Endothelial cell of umbilical vein (primary cell): ENCODE measurements around the gene SPSB3. TPM values are rescaled to one million over a fixed set of nuclear protein-coding genes. Genes with fewer than 3 reads are reported as not detected.

Experiments
- BruUV-seq: library from RNA; stranded (reverse); fragments of 400-500 nt; replicated peaks from 2 replicates; lab custom pipeline; 2021; lab: Mats Ljungman, UMichigan
- CTCF ChIA-PET: fragments of 300-600, 350-600 bp; sonication (Branson Sonifier 250); formaldehyde crosslinking; loops from one replicate; lab custom pipeline; 2021; ENCODE audit warnings: antibody characterized with exemption, inconsistent platforms; lab: Charles Lee
- POLR2A ChIA-PET: fragments of 300-600, 350-600 bp; sonication (Branson Sonifier 250); formaldehyde crosslinking; loops from one replicate; lab custom pipeline; 2021; ENCODE audit warnings: antibody characterized with exemption, inconsistent platforms; lab: Charles Lee
- DNase-seq: peaks from one replicate; pipeline ENCODE4 v3.0.0-alpha.2; 2011; ENCODE audit warnings: low read depth, low spot score
- FAIRE-seq: peaks from 2 replicates; lab custom pipeline; 2011; peaks lifted over from hg19 to GRCh38; lab: Jason Lieb, UNC
- H2AFZ ChIP-seq: 2 replicates; pipeline ENCODE4 v1.6.0; 2012; ENCODE audit warnings: low read depth, low read length, control low read depth, inconsistent platforms
- H3K27ac ChIP-seq: 2 replicates; pipeline ENCODE4 v1.5.1; 2011; ENCODE audit warnings: low read depth, mild to moderate bottlenecking, control low read depth, low read length, moderate library complexity; ENCODE audit not compliant: insufficient read depth
- H3K27me3 ChIP-seq, 2 experiments: 2 replicates each; pipeline versions ENCODE4 v1.6.0 to v1.6.1; 2011; ENCODE audit warnings: low read length in 2 of 2, mixed read lengths in 1 of 2; ENCODE audit not compliant: control insufficient read depth in 2 of 2, insufficient read depth in 2 of 2
- H3K36me3 ChIP-seq, 2 experiments: 2 replicates in 1 of 2; 3 replicates in 1 of 2; pipeline ENCODE4 v1.5.1; 2011; ENCODE audit warnings: low read length in 2 of 2, mild to moderate bottlenecking in 1 of 2, moderate library complexity in 1 of 2; ENCODE audit not compliant: control insufficient read depth in 2 of 2, insufficient read depth in 2 of 2; ENCODE audit errors: extremely low read depth in 1 of 2
- H3K4me1 ChIP-seq: 3 replicates; pipeline ENCODE4 v1.5.1; 2011; ENCODE audit warnings: mild to moderate bottlenecking, low read length; ENCODE audit not compliant: control insufficient read depth, insufficient read depth; ENCODE audit errors: extremely low read depth
- H3K4me2 ChIP-seq: 2 replicates; pipeline ENCODE4 v1.6.1; 2011; ENCODE audit warnings: low read length, control low read depth, mixed read lengths; ENCODE audit not compliant: insufficient read depth
- H3K4me3 ChIP-seq, 3 experiments: fragments of 200-600 bp in 1 of 3; sonication (generic), shearing (Covaris generic) in 1 of 3; replicated peaks in 1 of 3; 2 replicates each; pipeline ENCODE4 v1.5.1; 2011 to 2016; ENCODE audit warnings: control low read depth in 3 of 3, low read length in 3 of 3, mild to moderate bottlenecking in 2 of 3, inconsistent platforms in 1 of 3, low read depth in 1 of 3, moderate library complexity in 1 of 3; ENCODE audit not compliant: insufficient read depth in 1 of 3
- H3K79me2 ChIP-seq: 2 replicates; pipeline ENCODE4 v1.6.0; 2012; ENCODE audit warnings: low read length, inconsistent platforms; ENCODE audit not compliant: control insufficient read depth, insufficient read depth
- H3K9ac ChIP-seq: replicated peaks from 2 replicates; pipeline ENCODE3; 2011; ENCODE audit warnings: low read length, control low read depth; ENCODE audit not compliant: insufficient read depth; ENCODE audit errors: extremely low read depth
- H3K9me1 ChIP-seq: replicated peaks from 3 replicates; pipeline ENCODE4 v1.6.0; 2011; ENCODE audit warnings: mild to moderate bottlenecking, low read length; ENCODE audit not compliant: control insufficient read depth, insufficient read depth; ENCODE audit errors: extremely low read depth
- H3K9me3 ChIP-seq: replicated peaks from 2 replicates; pipeline ENCODE4 v1.5.1; 2012; ENCODE audit warnings: low read length, inconsistent platforms; ENCODE audit not compliant: control insufficient read depth, insufficient read depth
- H4K20me1 ChIP-seq: replicated peaks from 2 replicates; pipeline ENCODE3; 2011; ENCODE audit warnings: mild to moderate bottlenecking, low read length; ENCODE audit not compliant: control insufficient read depth, insufficient read depth; ENCODE audit errors: extremely low read depth
- CTCF ChIP-seq, 2 donors: IDR thresholded peaks; 1 replicate in 1 of 2; 2 replicates in 1 of 2; pipeline ENCODE4 v1.5.1; 2011; ENCODE audit warnings: low read length in 2 of 2, mild to moderate bottlenecking in 2 of 2, moderate library complexity in 2 of 2, control low read depth in 1 of 2, inconsistent platforms in 1 of 2, low read depth in 1 of 2; ENCODE audit not compliant: insufficient read depth in 1 of 2; ENCODE audit errors: extremely low read depth in 1 of 2
- EZH2 ChIP-seq: IDR thresholded peaks from 2 replicates; pipeline ENCODE4 v1.6.1; 2012; ENCODE audit warnings: borderline replicate concordance, low read depth, mild to moderate bottlenecking, moderate library complexity, low read length, inconsistent platforms; ENCODE audit not compliant: severe bottlenecking
- FOS ChIP-seq: IDR thresholded peaks from 2 replicates; pipeline ENCODE4 v1.6.1; 2011; ENCODE audit warnings: mild to moderate bottlenecking, low read length, moderate library complexity, borderline replicate concordance; ENCODE audit not compliant: insufficient read depth
- GATA2 ChIP-seq: IDR thresholded peaks from 2 replicates; pipeline ENCODE4 v1.7.0; 2011; ENCODE audit warnings: low read depth, mild to moderate bottlenecking, moderate library complexity, mixed read lengths, low read length; ENCODE audit not compliant: insufficient read length, insufficient read depth
- JUN ChIP-seq: IDR thresholded peaks from 2 replicates; pipeline ENCODE4 v1.6.1; 2011; ENCODE audit warnings: borderline replicate concordance, low read depth; ENCODE audit not compliant: insufficient read length, insufficient read depth
- MAX ChIP-seq: IDR thresholded peaks from 2 replicates; pipeline ENCODE4 v1.6.1; 2011; ENCODE audit not compliant: insufficient read depth, insufficient read length
- MYC ChIP-seq: IDR thresholded peaks from one replicate; pipeline ENCODE4 v1.6.1; 2011; ENCODE audit warnings: mild to moderate bottlenecking, low read depth, low read length
- POLR2A ChIP-seq: IDR thresholded peaks from 2 replicates; pipeline ENCODE4 v1.6.1; 2012; ENCODE audit warnings: low read depth, mild to moderate bottlenecking, control low read depth, low read length
- POLR2AphosphoS5 ChIP-seq: IDR thresholded peaks from 2 replicates; pipeline ENCODE4 v1.6.1; 2012; ENCODE audit warnings: low read depth, mild to moderate bottlenecking, control low read depth, low read length, moderate library complexity; ENCODE audit not compliant: insufficient read depth
- dilution Hi-C: fragments of 300-500 bp; cut with MboI; formaldehyde crosslinking; loops from one replicate; pipeline ENCODE4 v1.15.0; 2019; ENCODE audit warnings: low sequenced_read_pairs; ENCODE audit not compliant: extremely low pct_ligation_motif_present
- intact Hi-C: fragments of 100-400 bp; cut with micrococcal nuclease; formaldehyde crosslinking; loops from one replicate; pipeline ENCODE4 v1.10.0; 2022
- polyA plus RNA-seq, 4 experiments: library from polyadenylated mRNA; depleted of rRNA in 3 of 4; stranded (reverse) in 3 of 4; unstranded in 1 of 4; fragments of >200 nt; gene quantifications; 2 replicates each; pipeline versions ENCODE4 v1.2.1 to v1.2.3, GENCODE V29; 2011 to 2012; ENCODE audit warnings: missing spikeins in 1 of 4
- total RNA-seq: library from RNA; stranded (reverse); gene quantifications from 2 replicates; pipeline ENCODE4 v1.2.3, GENCODE V29; 2021

SPSB3 gene
- total and polyA plus RNA-seq, 2 donors (not counting 3 experiments of a cell fraction or from before 2014, with no cell fraction given): 39.0 to 86.2 TPM

GRCh38 chr16:1807626-1808025 is 25.3 kb upstream of the SPSB3 start:
- no peaks in the 10 kb centered on the region for H4K20me1 ChIP-seq
- POLR2A ChIA-PET: no interaction called here
- BruUV-seq: no TSS peak
- no peak overlapping the region for H3K4me2 ChIP-seq
- H3K9me3 ChIP-seq: no peaks in the 10 kb centered on the region
- no peak for TF ChIP-seq POLR2A
- no peak for TF ChIP-seq JUN
- TF ChIP-seq EZH2: no peak
- dilution Hi-C loops: no loop called here
- no peak overlapping the region for H2AFZ ChIP-seq
- peaks cover 0 to 24% of the 10 kb centered on the region in 2 experiments for H3K36me3 ChIP-seq
- no peaks in the 10 kb centered on the region for H3K9me1 ChIP-seq
- intact Hi-C loops: no loop called here
- no peak overlapping the region for H3K9ac ChIP-seq
- CTCF ChIA-PET: no interaction called here
- no peak overlapping the region for H3K4me3 ChIP-seq
- FAIRE-seq (no peak), DNase-seq (no peak)
- H3K27ac ChIP-seq: no peak overlapping the region
- no peaks in the 10 kb centered on the region for H3K79me2 ChIP-seq
- no peaks in the 10 kb centered on the region for H3K27me3 ChIP-seq
- no peaks in the 10 kb centered on the region for H3K4me1 ChIP-seq

GRCh38 chr16:1800701-1801100 is 18.3 kb upstream of the SPSB3 start:
- no peak overlapping the region for H2AFZ ChIP-seq
- TF ChIP-seq CTCF (IDR thresholded peaks at IDR 0.05; ENCODE audit: extremely low read depth in 1 of 2, insufficient read depth in 1 of 2, low read depth in 1 of 2, low read length in 2 of 2) (no peak), FOS (no peak), EZH2 (no peak), MAX (no peak), GATA2 (no peak), MYC (no peak), JUN (no peak), POLR2AphosphoS5 (no peak), POLR2A (no peak)
- no peaks in the 10 kb centered on the region for H3K9me3 ChIP-seq
- H3K27ac ChIP-seq: no peak overlapping the region
- H3K36me3 ChIP-seq: peaks cover 0 to 2% of the 10 kb centered on the region in 2 experiments
- POLR2A ChIA-PET: no interaction called here
- dilution Hi-C loops (no loop called here), intact Hi-C loops (no loop called here)
- CTCF ChIA-PET: interaction anchor here (1.5 kb wide), 1 partner anchor 12 kb away, joined by 3 read pairs; no protein-coding TSS in a partner anchor
- FAIRE-seq (no peak), DNase-seq (no peak)
- H4K20me1 ChIP-seq: no peaks in the 10 kb centered on the region
- no peaks in the 10 kb centered on the region for H3K27me3 ChIP-seq
- no TSS peak for BruUV-seq
- no peaks in the 10 kb centered on the region for H3K9me1 ChIP-seq
- no peaks in the 10 kb centered on the region for H3K4me1 ChIP-seq
- H3K4me2 ChIP-seq: no peak overlapping the region
- H3K79me2 ChIP-seq: no peaks in the 10 kb centered on the region
- no peak overlapping the region for H3K4me3 ChIP-seq
- no peak overlapping the region for H3K9ac ChIP-seq
